Gastroesophageal sphincter (tissue), 4 donors: ENCODE measurements around the gene PBX1. TPM values are rescaled to one million over a fixed set of nuclear protein-coding genes. Genes with fewer than 3 reads are reported as not detected.

Source experiments
- ATAC-seq: fragments of 150-250 bp; one replicate; pipeline ENCODE4 v1.9.1; 2016; ENCODE audit warnings: mild to moderate bottlenecking, moderate library complexity
- H3K27ac ChIP-seq, 4 donors: fragments of 200-600 bp; sonication (generic) in 3 of 4; 1 replicate in 3 of 4; 2 replicates in 1 of 4; pipeline ENCODE4 v1.5.1; 2016 to 2019
- H3K27me3 ChIP-seq: fragments of 200-600 bp; sonication (generic); one replicate; pipeline ENCODE4 v1.5.1; 2019
- H3K36me3 ChIP-seq, 2 donors: fragments of 200-600 bp; sonication (generic); one replicate each; pipeline ENCODE4 v1.5.1; 2019; ENCODE audit warnings: control low read depth in 1 of 2
- H3K4me1 ChIP-seq, 3 donors: fragments of 200-600 bp; sonication (generic); 1 replicate in 2 of 3; 2 replicates in 1 of 3; pipeline ENCODE4 v1.5.1; 2016 to 2019; ENCODE audit warnings: control low read depth in 2 of 3
- H3K4me3 ChIP-seq, 2 donors: fragments of 200-600 bp; sonication (generic); one replicate each; pipeline ENCODE4 v1.5.1; 2019; ENCODE audit warnings: mild to moderate bottlenecking in 1 of 2, moderate library complexity in 1 of 2
- H3K9me3 ChIP-seq, 3 donors: fragments of 200-600 bp; sonication (generic); one replicate each; pipeline ENCODE4 v1.5.1; 2017 to 2019; ENCODE audit warnings: control low read depth in 2 of 3
- CTCF ChIP-seq, 4 experiments: fragments of 200-600 bp in 2 of 4; fragments of 450-650 bp in 2 of 4; sonication (generic) in 1 of 4; IDR thresholded peaks; one replicate each; pipeline ENCODE4 v1.5.1; 2017 to 2019; ENCODE audit warnings: antibody characterized with exemption in 4 of 4, mild to moderate bottlenecking in 2 of 4, moderate library complexity in 2 of 4
- EP300 ChIP-seq: sonication (generic); formaldehyde crosslinking; IDR thresholded peaks from one replicate; pipeline ENCODE4 v1.6.1; 2017; ENCODE audit warnings: antibody characterized with exemption, mild to moderate bottlenecking
- POLR2A ChIP-seq, 2 donors: fragments of 450-650 bp; IDR thresholded peaks; one replicate each; pipeline ENCODE4 v1.6.1; 2017; ENCODE audit warnings: antibody characterized with exemption in 2 of 2, mild to moderate bottlenecking in 2 of 2, moderate library complexity in 1 of 2
- POLR2AphosphoS5 ChIP-seq: sonication (generic); formaldehyde crosslinking; IDR thresholded peaks from one replicate; pipeline ENCODE4 v1.6.1; 2017; ENCODE audit warnings: antibody characterized with exemption
- WGBS, 2 donors: methylation state at CpG; one replicate each; pipeline ENCODE4 v1.1.5; 2018; ENCODE audit warnings: low coverage in 1 of 2; 5-methylcytosine and 5-hydroxymethylcytosine counted together
- total RNA-seq, 4 donors: library from RNA; depleted of rRNA; stranded (reverse); fragments of >200 nt; gene quantifications; one replicate each; pipeline ENCODE4 v1.1.0, GENCODE V29; 2016

Gene PBX1
- total RNA-seq, 4 donors from 2014 or later, result 75.8 to 177 (median 140) TPM

GRCh38 chr1:164773102-164773501 is 214.1 kb downstream of the PBX1 start:
- H3K27ac ChIP-seq, result peak overlapping the region; percentile 3 to 86 (median 78)
- no peak overlapping the region for H3K4me3 ChIP-seq
- no peaks in the 10 kb centered on the region for H3K36me3 ChIP-seq
- ATAC-seq, result no peak
- TF ChIP-seq POLR2A (IDR thresholded peaks at IDR 0.05) (no peak), POLR2AphosphoS5 (no peak), EP300 (no peak), CTCF (IDR thresholded peaks at IDR 0.05) (no peak)
- H3K27me3 ChIP-seq, result no peaks in the 10 kb centered on the region
- H3K4me1 ChIP-seq, result peaks cover 28 to 94% (median 32%) of the 10 kb centered on the region in 3 donors
- H3K9me3 ChIP-seq, result no peaks in the 10 kb centered on the region
- whole genome bisulfite sequencing, 2 donors, result 63 to 76% methylated on average over 4 to 5 of the region's 5 CpGs

DNA sequence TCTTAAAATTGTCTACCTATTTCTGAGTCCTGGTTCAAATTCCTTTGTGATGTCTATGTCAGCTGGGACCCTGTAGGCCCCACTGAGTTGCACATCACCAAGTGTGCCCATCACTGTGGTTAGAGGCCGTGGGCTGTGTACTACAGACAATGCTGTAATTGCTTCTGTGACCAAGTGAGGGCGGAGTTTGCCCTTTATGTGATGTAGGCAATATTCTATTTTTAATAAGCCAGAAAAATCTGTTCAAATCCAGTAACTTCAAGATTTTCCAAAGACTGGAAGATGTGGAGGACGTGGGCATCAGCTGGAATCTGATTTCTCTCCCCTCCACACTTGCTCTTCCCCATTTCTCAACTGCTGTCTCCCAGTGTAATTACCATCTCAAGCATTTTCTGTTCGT is 215.4 kb downstream of the PBX1 start:
- H3K4me1 ChIP-seq, result peaks cover 28 to 93% (median 32%) of the 10 kb centered on the region in 3 donors
- no peak for ATAC-seq
- TF ChIP-seq CTCF (IDR thresholded peaks at IDR 0.05) (peak in 2 of 4 experiments; percentile 7 to 10), EP300 (no peak)
- WGBS, 2 donors, result 49 to 50% methylated on average over 1 to 4 of the region's 4 CpGs
- no peaks in the 10 kb centered on the region for H3K27me3 ChIP-seq
- H3K4me3 ChIP-seq, result no peak overlapping the region
- no peaks in the 10 kb centered on the region for H3K36me3 ChIP-seq
- no peaks in the 10 kb centered on the region for H3K9me3 ChIP-seq
- H3K27ac ChIP-seq, result peak overlapping the region; percentile 63 to 80 (median 76)

DNA sequence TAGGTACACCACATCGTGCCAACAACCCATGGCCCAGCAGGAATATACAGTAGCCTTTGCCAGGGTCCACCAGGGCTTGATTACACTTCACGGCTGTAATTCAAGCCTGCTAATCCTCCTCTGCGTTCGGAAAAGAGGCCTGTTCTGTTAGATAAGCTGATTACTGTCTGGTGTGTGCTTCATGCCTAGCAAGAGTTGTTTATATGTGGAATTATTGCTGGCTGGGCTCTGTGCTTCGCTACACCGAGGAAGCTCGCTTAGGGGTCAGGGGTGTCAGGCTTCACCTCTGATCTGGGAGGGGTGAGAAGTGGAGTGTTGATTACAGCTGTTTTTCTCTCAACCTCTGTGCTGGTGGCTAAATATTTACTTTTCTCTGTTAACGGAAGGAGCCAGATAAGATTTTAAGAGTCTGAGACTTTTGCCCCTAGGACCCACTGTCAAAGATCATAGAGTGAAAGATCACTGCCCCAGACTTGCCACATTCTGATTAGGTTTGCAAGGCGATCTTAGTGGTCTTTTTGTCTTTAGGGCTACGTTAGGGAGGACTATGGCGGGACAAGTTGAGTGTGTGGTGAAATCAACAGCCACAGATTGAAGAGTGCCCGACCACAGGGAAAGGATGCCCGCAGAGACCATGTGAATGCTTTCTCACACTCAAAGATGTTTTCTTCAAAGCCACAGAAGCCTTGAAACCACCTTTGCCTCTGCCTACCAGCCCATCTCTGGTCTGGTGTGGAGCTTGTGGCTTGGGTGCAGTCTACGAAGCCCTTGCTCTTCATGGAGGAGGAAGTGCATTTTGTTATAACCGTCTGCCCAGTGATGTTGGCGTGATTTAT is 216.1 kb downstream of the PBX1 start:
- no peak for ATAC-seq
- H3K27ac ChIP-seq, result peak overlapping the region; percentile 63 to 80 (median 76)

DNA sequence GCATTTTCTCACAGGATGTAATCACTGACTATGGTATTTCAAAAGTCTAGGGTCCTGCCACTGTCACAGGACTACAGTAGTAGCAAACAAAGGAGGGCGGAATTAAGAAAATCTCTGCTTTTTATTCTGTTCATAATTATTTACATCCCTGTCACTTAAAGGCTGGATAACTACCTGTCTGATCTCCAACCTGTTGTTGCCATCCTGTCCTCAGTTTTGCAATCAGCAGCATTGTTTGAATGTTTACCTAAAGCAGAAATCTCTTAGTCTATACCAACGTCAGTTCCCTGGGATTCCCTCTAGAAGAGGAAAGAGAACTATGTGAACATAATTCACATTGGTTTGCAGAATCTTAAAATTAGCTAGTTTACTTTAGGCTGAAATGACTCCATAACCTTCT is 218.5 kb downstream of the PBX1 start:
- Histone ChIP-seq H3K27ac (peak overlapping the region in 3 of 4 donors; percentile 21 to 83 (median 49)), H3K4me1 (peaks cover 16 to 93% (median 37%) of the 10 kb centered on the region in 3 donors), H3K9me3 (no peaks in the 10 kb centered on the region), H3K27me3 (no peaks in the 10 kb centered on the region), H3K36me3 (no peaks in the 10 kb centered on the region), H3K4me3 (no peak overlapping the region)
- TF ChIP-seq POLR2AphosphoS5 (no peak), CTCF (IDR thresholded peaks at IDR 0.05) (no peak), POLR2A (IDR thresholded peaks at IDR 0.05) (no peak), EP300 (no peak)
- no peak for ATAC-seq
- 73 to 75% methylated on average over 2 of the region's 2 CpGs for WGBS, 2 donors

More for the DNA sequence above, 216.1 kb downstream of the PBX1 start:
- WGBS, 2 donors, result 45 to 100% methylated on average over 6 to 9 of the region's 16 CpGs
- H3K4me1 ChIP-seq, result peaks cover 28 to 93% (median 37%) of the 10 kb centered on the region in 3 donors
- no peak for TF ChIP-seq EP300
- no peak for TF ChIP-seq CTCF (IDR thresholded peaks at IDR 0.05)
- no peak for TF ChIP-seq POLR2A (IDR thresholded peaks at IDR 0.05)
- TF ChIP-seq POLR2AphosphoS5, result no peak
- no peaks in the 10 kb centered on the region for H3K9me3 ChIP-seq
- no peak overlapping the region for H3K4me3 ChIP-seq
- H3K27me3 ChIP-seq, result no peaks in the 10 kb centered on the region
- no peaks in the 10 kb centered on the region for H3K36me3 ChIP-seq

DNA sequence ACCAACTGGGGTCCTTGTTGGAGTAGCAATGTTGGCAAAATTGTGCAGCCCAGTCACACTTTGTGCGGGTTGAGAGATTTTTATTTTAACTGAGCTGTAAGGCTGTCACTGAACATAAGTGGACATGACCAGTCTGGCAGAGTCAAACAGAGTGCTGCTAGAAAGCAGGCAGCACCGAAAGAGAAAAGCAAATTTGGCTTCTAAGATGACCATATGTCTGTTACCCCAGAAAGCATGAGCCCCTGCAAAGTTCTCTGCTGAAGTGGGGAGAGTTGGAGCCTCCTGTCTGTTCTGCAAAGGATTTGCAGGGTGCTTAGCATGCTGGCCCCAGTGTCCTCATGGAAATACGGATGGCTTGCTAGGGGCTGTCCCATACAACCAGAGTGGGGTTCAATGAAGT is 220.4 kb downstream of the PBX1 start:
- H3K27ac ChIP-seq, result peak overlapping the region in 3 of 4 donors; percentile 76 to 83 (median 80)
- peaks cover 11 to 93% (median 28%) of the 10 kb centered on the region in 3 donors for H3K4me1 ChIP-seq
- no peaks in the 10 kb centered on the region for H3K9me3 ChIP-seq
- ATAC-seq, result no peak
- H3K27me3 ChIP-seq, result no peaks in the 10 kb centered on the region
- 57 to 65% methylated on average over 2 of the region's 3 CpGs for WGBS, 2 donors
- no peaks in the 10 kb centered on the region for H3K36me3 ChIP-seq
- TF ChIP-seq CTCF (IDR thresholded peaks at IDR 0.05), result peak in 1 of 4 experiments; percentile 18
- TF ChIP-seq POLR2AphosphoS5, result no peak
- no peak overlapping the region for H3K4me3 ChIP-seq
